LNCAP (cell line): ENCODE measurements around the gene ARSI.

Source experiments
- TF ChIP-seq, protein P1 (sequence below): fragments of 450-650 bp; IDR thresholded peaks from 2 replicates; pipeline ENCODE4 v1.5.1; 2017; ENCODE audit warnings: mild to moderate bottlenecking

Gene ARSI

DNA sequence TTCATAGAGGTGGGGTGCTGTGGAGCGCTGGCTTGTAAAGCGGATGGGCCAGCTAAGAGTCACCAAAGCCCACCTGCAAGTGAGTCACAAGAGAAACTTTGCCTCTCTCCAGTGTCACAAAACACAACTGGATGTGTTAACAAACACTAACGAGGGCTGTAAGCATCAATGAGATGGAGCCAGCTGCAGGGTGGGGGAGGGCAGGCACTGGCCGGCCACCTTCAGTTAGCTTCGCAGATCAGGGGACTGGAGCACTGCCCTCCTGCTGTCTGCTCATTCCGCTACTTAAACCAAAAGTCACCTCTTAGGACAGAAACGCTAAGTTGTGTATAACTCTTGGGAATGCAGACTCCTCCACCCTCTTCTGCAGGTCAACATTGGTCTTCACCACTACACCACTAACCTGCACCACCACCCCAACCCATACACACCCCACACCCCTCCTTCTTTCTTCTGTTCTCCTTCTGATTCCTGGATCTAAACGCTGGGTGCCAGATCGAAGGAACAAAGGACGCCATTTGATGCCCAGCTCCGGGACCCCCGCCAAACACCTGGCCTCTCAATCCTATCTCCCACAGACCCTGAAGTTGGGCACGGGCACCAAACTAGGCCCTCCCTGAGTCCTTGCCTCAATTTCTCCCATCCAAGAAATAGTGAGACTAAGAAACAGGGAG, 2.1 kb downstream of the ARSI start:
- TF ChIP-seq, protein P1, sequence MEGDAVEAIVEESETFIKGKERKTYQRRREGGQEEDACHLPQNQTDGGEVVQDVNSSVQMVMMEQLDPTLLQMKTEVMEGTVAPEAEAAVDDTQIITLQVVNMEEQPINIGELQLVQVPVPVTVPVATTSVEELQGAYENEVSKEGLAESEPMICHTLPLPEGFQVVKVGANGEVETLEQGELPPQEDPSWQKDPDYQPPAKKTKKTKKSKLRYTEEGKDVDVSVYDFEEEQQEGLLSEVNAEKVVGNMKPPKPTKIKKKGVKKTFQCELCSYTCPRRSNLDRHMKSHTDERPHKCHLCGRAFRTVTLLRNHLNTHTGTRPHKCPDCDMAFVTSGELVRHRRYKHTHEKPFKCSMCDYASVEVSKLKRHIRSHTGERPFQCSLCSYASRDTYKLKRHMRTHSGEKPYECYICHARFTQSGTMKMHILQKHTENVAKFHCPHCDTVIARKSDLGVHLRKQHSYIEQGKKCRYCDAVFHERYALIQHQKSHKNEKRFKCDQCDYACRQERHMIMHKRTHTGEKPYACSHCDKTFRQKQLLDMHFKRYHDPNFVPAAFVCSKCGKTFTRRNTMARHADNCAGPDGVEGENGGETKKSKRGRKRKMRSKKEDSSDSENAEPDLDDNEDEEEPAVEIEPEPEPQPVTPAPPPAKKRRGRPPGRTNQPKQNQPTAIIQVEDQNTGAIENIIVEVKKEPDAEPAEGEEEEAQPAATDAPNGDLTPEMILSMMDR = no peak

DNA sequence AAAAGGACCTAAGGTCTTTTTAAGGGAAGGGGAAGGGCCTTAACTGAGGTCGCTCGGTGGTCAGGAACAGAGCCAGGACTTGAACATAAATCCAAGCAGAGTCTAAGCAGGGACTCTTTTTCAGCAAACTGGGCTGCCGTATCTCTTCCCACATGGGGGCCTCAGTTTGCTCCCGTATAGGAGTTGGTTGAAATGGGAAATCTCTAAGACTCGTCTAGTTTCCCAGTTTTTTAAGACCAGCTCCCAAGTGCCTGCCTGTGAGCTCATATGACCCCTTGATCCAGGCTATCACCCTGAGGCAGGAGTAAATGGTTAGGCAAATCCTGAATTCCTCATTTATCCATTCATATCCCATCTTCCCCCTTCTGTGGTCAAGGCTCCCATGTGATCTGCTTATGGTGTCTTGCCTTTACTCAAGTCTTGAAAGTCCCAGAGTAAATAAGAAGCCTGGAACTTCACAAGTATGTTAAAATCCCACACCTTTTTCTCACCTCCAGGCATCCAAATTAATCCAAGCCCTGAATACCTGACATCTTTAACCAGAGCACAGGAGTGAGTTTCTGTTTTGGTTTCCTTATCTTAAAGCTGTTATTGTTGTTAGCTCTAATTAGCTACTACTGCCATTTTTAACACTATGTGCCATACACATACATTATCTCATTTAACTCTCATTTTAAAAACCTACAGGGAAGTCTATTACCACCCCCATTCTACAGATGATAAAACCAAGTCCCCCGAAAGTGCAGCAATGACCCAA, 3.0 kb downstream of the ARSI start:
- TF ChIP-seq, protein P1 = no peak

DNA sequence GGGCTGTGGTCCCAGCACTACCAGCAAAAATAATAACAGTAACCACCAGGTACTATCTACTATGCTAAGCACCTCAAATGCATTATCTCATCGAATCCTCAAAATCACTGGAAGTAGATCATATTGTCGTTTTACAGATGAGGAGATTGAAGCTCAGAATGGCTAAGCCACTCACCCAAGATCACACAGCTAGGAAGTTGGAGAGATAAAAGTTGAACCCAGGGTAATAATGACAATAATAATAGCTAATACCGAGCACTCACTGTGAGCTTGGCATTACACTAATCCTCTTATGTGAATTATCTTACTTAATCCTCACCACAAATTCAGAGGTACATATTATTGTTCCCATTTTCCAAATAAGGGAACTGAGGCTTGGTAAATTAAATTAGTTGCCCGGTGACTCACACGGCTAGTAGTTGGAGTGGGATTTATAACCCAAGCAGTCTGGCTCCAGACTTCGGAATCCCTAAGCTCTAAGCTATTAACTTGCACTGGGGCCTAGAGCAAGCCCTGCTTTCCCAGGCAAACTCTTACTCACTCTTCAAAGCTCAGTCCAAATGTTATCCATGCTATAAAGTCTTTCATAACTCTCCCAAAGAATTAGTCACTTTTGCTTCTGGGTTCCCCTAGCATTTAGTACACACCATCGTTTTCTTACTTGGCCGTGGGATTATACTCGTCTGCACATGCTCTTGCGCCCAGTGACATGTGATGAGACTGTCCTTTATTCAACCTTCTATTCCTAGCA, 3.8 kb downstream of the ARSI start:
- TF ChIP-seq, protein P1 = no peak

DNA sequence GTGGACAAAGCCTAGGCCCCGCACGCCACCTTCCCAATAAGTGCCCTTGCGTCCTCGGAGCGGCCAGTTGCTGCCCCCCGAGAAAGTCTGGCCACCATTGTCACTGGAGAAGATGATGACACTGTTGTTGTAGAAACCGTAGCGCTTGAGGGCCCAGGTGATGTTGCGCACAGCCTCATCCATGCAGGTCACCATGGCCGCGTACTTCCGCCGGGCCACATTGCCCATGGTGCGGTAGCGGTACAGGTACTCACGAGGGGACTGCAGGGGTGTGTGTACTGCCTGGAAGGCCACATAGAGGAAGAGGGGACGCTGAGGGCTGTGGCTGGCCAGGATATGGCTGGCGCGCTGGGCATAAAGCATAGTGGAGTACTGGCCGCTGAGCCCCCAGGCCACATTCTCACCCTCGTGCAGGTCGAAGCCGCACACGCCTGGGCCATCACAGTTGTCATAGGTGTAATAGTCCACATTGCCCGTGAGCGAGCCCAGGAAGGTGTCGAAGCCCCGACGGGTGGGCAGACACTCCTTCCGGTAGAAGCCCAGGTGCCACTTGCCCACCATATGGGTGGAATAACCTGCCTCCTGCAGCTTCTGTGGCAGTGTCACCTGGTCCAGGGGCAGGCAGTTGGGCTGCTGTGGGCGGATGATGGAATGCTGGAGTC, 4.6 kb downstream of the ARSI start:
- TF ChIP-seq, protein P1 = no peak

DNA sequence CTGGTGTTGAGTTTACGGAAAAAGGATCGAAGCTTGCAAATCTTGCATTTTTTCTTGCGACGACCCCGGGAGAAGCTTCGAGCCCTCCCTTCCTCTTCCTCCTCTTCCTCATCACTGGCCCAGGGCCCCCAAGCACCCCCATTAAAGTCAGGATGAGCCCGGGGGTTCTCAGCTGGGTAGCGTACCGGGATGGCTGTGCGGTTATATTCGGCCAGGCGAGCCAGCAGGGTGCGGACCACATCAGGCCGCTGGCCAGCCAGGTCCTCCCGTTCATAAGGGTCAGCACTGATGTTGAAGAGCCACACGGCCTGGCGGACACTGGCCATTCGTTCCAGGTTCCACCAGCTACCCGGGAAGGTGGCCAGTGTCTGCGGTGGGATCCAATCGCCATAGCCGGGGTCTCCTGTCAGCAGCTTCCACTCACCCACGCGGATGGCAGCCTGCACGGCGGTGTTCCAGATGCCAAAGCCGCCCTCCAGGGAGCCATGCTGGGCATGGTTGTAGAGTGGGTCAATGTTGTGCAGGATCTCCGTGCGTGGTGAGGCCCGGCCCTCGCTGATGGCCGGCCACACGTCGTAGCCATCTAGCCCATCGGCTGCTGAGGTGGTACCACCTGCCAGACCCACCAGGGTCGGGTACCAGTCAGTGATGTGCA, 5.3 kb downstream of the ARSI start:
- TF ChIP-seq, protein P1 = no peak

DNA sequence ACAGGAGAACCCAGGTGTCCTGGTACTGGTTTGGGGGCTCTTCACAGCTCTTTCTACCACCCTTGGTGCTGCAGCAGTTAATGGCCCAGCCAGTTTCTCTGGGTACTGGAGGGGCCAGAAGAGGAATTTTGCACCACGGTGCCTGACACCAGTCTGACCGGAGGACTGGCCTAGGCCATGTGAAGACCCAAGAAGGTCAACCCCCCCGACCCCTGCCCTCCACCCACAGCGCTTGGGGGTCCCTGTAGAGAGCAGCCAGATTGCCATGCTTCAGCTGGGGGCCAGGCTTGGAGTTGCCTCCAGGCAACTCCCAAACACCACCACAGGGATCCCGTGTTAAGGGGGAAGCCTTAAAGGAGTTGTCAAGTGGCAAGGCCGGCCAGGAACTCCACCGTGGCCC, 6.2 kb downstream of the ARSI start:
- TF ChIP-seq, protein P1 = no peak
